Astrocyte (in vitro differentiated cells and primary cell): Measurements from ENCODE around the gene ASAP2.

ENCODE experiments used
- CTCF ChIP-seq: IDR thresholded peaks from 2 replicates; pipeline ENCODE4 v1.5.1; 2011; ENCODE audit warnings: low read depth, mild to moderate bottlenecking, inconsistent platforms, low read length, moderate library complexity; ENCODE audit not compliant: insufficient read depth
- EZH2 ChIP-seq: IDR thresholded peaks from 2 replicates; pipeline ENCODE4 v1.6.1; 2012; ENCODE audit warnings: mild to moderate bottlenecking, low read length, inconsistent platforms; ENCODE audit not compliant: insufficient read depth

GRCh38 chr2:9334761-9335160 is 128.1 kb downstream of the ASAP2 start:
- TF ChIP-seq CTCF (no peak), EZH2 (no peak)
